HTR-8/SVneo (cell line): ENCODE results near the gene LAMA2.

Experiments used
- DNase-seq: peaks from one replicate; pipeline ENCODE4 v3.0.0; 2011; ENCODE audit warnings: low spot score, mixed read lengths; ENCODE audit not compliant: insufficient read length
- FAIRE-seq: peaks from 2 replicates; lab custom pipeline; 2011; peaks lifted over from hg19 to GRCh38; lab: Jason Lieb, UNC

Gene LAMA2

GRCh38 chr6:128993166-128993565 lies 110.2 kb downstream of the LAMA2 start:
- FAIRE-seq (no peak), DNase-seq (no peak)

GRCh38 chr6:128997880-128998279 lies 114.9 kb downstream of the LAMA2 start:
- no peak for FAIRE-seq
- DNase-seq, result no peak

GRCh38 chr6:129006724-129007514 lies 124.0 kb downstream of the LAMA2 start:
- DNase-seq (no peak), FAIRE-seq (no peak)

- DNase-seq, result no peak
- no peak for FAIRE-seq
These were observed 124.9 kb downstream of the LAMA2 start for GRCh38 chr6:129007701-129008373.

GRCh38 chr6:129008591-129008990 lies 125.7 kb downstream of the LAMA2 start:
- DNase-seq (no peak), FAIRE-seq (no peak)

GRCh38 chr6:129009851-129010250 lies 126.9 kb downstream of the LAMA2 start:
- DNase-seq (no peak), FAIRE-seq (no peak)

GRCh38 chr6:129014302-129014701 lies 131.4 kb downstream of the LAMA2 start:
- FAIRE-seq, result no peak

GRCh38 chr6:129015721-129016120 lies 132.8 kb downstream of the LAMA2 start:
- no peak for DNase-seq
- no peak for FAIRE-seq

More at GRCh38 chr6:129014302-129014701, 131.4 kb downstream of the LAMA2 start:
- DNase-seq, result no peak

- DNase-seq (no peak), FAIRE-seq (no peak)
These were observed 133.9 kb downstream of the LAMA2 start for GRCh38 chr6:129016844-129017243.

- no peak for DNase-seq
- FAIRE-seq, result no peak
These were observed 139.1 kb downstream of the LAMA2 start for GRCh38 chr6:129022011-129022553.

GRCh38 chr6:129026601-129027000 lies 143.7 kb downstream of the LAMA2 start:
- FAIRE-seq (no peak), DNase-seq (no peak)

GRCh38 chr6:129029778-129030177 lies 146.8 kb downstream of the LAMA2 start:
- FAIRE-seq, result no peak
- DNase-seq, result no peak

GRCh38 chr6:129030215-129030614 lies 147.3 kb downstream of the LAMA2 start:
- FAIRE-seq, result no peak
- no peak for DNase-seq

GRCh38 chr6:129031051-129031599 lies 148.2 kb downstream of the LAMA2 start:
- DNase-seq (peak; percentile 14), FAIRE-seq (no peak)

GRCh38 chr6:129032602-129033001 lies 149.7 kb downstream of the LAMA2 start:
- FAIRE-seq (no peak), DNase-seq (no peak)

- DNase-seq, result no peak
- no peak for FAIRE-seq
These were observed 150.2 kb downstream of the LAMA2 start for GRCh38 chr6:129033180-129033579.

GRCh38 chr6:129033581-129033980 lies 150.6 kb downstream of the LAMA2 start:
- FAIRE-seq (no peak), DNase-seq (no peak)

GRCh38 chr6:129041563-129041962 lies 158.6 kb downstream of the LAMA2 start:
- DNase-seq, result no peak
- FAIRE-seq, result no peak

GRCh38 chr6:129046526-129046925 lies 163.6 kb downstream of the LAMA2 start:
- FAIRE-seq, result no peak

GRCh38 chr6:129047834-129048233 lies 164.9 kb downstream of the LAMA2 start:
- no peak for FAIRE-seq

More at GRCh38 chr6:129046526-129046925, 163.6 kb downstream of the LAMA2 start:
- no peak for DNase-seq

GRCh38 chr6:129050086-129050485 lies 167.1 kb downstream of the LAMA2 start:
- DNase-seq (peak; percentile 24), FAIRE-seq (no peak)

More at GRCh38 chr6:129047834-129048233, 164.9 kb downstream of the LAMA2 start:
- no peak for DNase-seq
